Endodermal cell (in vitro differentiated cells): Measurements from ENCODE around the gene CLEC3B. TPM values are rescaled to one million over a fixed set of nuclear protein-coding genes. Genes with fewer than 3 reads are reported as not detected.

ENCODE experiments used
- DNase-seq: peaks from one replicate; pipeline ENCODE4 v3.0.0-alpha.2; 2017
- H3K27ac ChIP-seq: 2 replicates; pipeline ENCODE4 v1.5.1; 2013; ENCODE audit warnings: mild to moderate bottlenecking, low read depth, low read length, moderate library complexity
- H3K27me3 ChIP-seq: 2 replicates; pipeline ENCODE4 v1.6.1; 2013; ENCODE audit warnings: mild to moderate bottlenecking, low read length, moderate library complexity; ENCODE audit not compliant: insufficient read depth, control insufficient read depth, poor library complexity, severe bottlenecking
- H3K36me3 ChIP-seq: 2 replicates; pipeline ENCODE4 v1.7.0; 2013; ENCODE audit warnings: mild to moderate bottlenecking, low read length, moderate library complexity; ENCODE audit not compliant: control insufficient read depth, insufficient read depth
- H3K4me1 ChIP-seq: one replicate; pipeline ENCODE4 v1.7.0; 2013; ENCODE audit warnings: low read length; ENCODE audit not compliant: control insufficient read depth, insufficient read depth
- H3K4me3 ChIP-seq: 2 replicates; pipeline ENCODE4 v1.5.1; 2013; ENCODE audit warnings: mild to moderate bottlenecking, low read length, moderate library complexity
- H3K9ac ChIP-seq: 2 replicates; pipeline ENCODE4 v1.6.1; 2013; ENCODE audit warnings: mild to moderate bottlenecking, low read length, moderate library complexity; ENCODE audit not compliant: poor library complexity, severe bottlenecking; ENCODE audit errors: extremely low read depth
- H3K9me3 ChIP-seq: 2 replicates; pipeline ENCODE4 v1.6.1; 2013; ENCODE audit warnings: mild to moderate bottlenecking, low read length, moderate library complexity; ENCODE audit not compliant: control insufficient read depth
- H3K27ac Mint-ChIP-seq: 2 replicates; pipeline ENCODE4 v1.8.0; 2020; ENCODE audit warnings: mixed read lengths
- H3K27me3 Mint-ChIP-seq: 2 replicates; pipeline ENCODE4 v1.8.0; 2021; ENCODE audit warnings: mild to moderate bottlenecking, mixed read lengths; ENCODE audit not compliant: insufficient read depth
- H3K36me3 Mint-ChIP-seq: 2 replicates; pipeline ENCODE4 v1.8.0; 2020; ENCODE audit warnings: low read depth, mixed read lengths
- H3K4me1 Mint-ChIP-seq: 2 replicates; pipeline ENCODE4 v1.8.0; 2020; ENCODE audit warnings: mixed read lengths
- H3K4me3 Mint-ChIP-seq: 2 replicates; pipeline ENCODE4 v1.8.0; 2020; ENCODE audit warnings: mild to moderate bottlenecking, moderate library complexity, mixed read lengths
- H3K9me3 Mint-ChIP-seq: 2 replicates; pipeline ENCODE4 v1.8.0; 2020; ENCODE audit warnings: mild to moderate bottlenecking, mixed read lengths
- CTCF ChIP-seq: fragments of 200-600 bp; sonication (generic); conservative IDR thresholded peaks from 2 replicates; pipeline ENCODE4 v1.5.0; 2021; ENCODE audit warnings: antibody characterized with exemption, mild to moderate bottlenecking
- WGBS, 2 experiments: methylation state at CpG; one replicate each; pipeline versions ENCODE4 v1.1.5 to v1.1.7; 2013; ENCODE audit warnings: missing lambda C conversion rate in 2 of 2, mixed read lengths in 1 of 2; ENCODE audit not compliant: insufficient coverage in 1 of 2, insufficient read length in 1 of 2; 5-methylcytosine and 5-hydroxymethylcytosine counted together
- total RNA-seq, 2 donors: library from RNA; stranded (reverse); fragmentation: NEBNext Ultra II Directional in 1 of 2; extraction: Animal tissue kit (Norgen Biotek cat#: 25700) in 1 of 2; gene quantifications; 2 replicates in 1 of 2; 3 replicates in 1 of 2; pipeline ENCODE4 v1.2.1, GENCODE V29; 2021

Gene CLEC3B
- total RNA-seq, 2 donors from 2014 or later, result not detected

DNA sequence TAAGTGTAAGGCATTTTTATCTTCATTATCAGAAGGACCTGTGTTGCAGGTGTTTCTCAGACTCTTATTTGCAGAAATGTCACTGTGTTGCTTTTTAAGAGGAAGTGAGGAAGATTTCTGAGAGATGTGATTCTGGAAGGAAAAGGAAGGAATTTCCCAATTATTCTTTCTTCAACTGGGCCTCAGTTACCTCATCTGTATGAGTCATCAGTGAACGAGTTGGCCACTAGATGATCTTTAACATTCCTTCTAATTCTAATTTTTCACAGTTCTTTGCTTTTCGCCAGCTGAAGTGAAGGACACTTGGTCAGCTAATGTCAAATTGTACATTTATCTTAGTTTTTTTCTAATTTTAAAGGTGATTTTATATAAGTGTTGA, 28.9 kb downstream of the CLEC3B start:
- Histone ChIP-seq H3K9ac (no peak overlapping the region), H3K36me3 (no peaks in the 10 kb centered on the region), H3K4me3 (no peak overlapping the region), H3K27ac (no peak overlapping the region), H3K4me1 (peaks cover 10% of the 10 kb centered on the region), H3K9me3 (no peaks in the 10 kb centered on the region), H3K27me3 (no peaks in the 10 kb centered on the region)
- Mint-ChIP-seq H3K9me3 (no peaks in the 10 kb centered on the region), H3K36me3 (no peaks in the 10 kb centered on the region), H3K4me3 (no peak overlapping the region), H3K4me1 (peaks cover 32% of the 10 kb centered on the region), H3K27ac (no peak overlapping the region), H3K27me3 (peaks cover 69% of the 10 kb centered on the region)
- WGBS, 2 experiments, result 57 to 78% methylated on average over 1 to 2 of the region's 2 CpGs
- DNase-seq, result no peak
- TF ChIP-seq CTCF, result no peak

DNA sequence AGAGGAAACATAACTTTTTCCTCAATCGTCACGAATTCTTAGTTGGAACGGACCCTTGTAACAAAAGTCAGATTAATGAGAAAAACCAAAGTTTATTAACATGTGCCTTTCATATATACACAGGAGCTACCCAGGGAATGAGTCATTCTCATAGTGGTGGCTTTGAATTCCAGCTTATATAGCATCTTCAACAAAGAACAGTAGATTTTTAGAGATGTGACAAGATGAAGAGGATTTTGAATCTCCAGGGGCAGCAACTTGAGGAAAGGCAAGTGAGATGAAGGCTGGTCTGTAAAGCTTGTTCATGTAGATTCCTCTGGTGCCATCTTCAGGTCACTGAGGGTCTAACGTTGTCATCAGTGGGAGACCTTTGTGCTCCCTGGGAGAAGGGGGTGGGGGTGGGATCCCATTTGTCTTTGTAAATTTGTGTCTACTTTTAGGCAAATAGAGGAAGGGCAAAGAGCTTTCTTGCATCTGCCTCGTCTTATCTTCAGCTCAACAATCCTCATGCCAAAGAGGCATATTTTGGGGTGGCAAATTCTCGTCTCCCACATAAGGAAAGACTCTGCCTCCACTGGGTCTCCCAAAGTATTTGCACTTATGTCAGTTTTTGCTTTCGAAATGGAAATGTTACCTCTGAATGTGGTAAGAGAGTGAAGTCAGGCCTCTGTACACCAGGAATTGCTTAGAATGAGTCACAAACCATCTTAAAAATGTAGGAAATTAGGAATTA, 29.5 kb downstream of the CLEC3B start:
- Histone ChIP-seq H3K36me3 (no peaks in the 10 kb centered on the region), H3K9me3 (no peaks in the 10 kb centered on the region), H3K9ac (no peak overlapping the region), H3K27ac (no peak overlapping the region), H3K4me1 (peaks cover 15% of the 10 kb centered on the region), H3K27me3 (no peaks in the 10 kb centered on the region), H3K4me3 (no peak overlapping the region)
- no peak overlapping the region for H3K27ac Mint-ChIP-seq
- peak; percentile 84 for DNase-seq
- WGBS, 2 experiments, result 71 to 83% methylated on average over 3 to 7 of the region's 7 CpGs
- peaks cover 63% of the 10 kb centered on the region for H3K27me3 Mint-ChIP-seq
- H3K36me3 Mint-ChIP-seq, result no peaks in the 10 kb centered on the region
- peak; percentile 72 for TF ChIP-seq CTCF
- peaks cover 37% of the 10 kb centered on the region for H3K4me1 Mint-ChIP-seq
- H3K4me3 Mint-ChIP-seq, result no peak overlapping the region
- H3K9me3 Mint-ChIP-seq, result no peaks in the 10 kb centered on the region

- Mint-ChIP-seq H3K27me3 (peaks cover 57% of the 10 kb centered on the region), H3K4me3 (no peak overlapping the region), H3K27ac (no peak overlapping the region), H3K9me3 (no peaks in the 10 kb centered on the region), H3K4me1 (peaks cover 42% of the 10 kb centered on the region), H3K36me3 (no peaks in the 10 kb centered on the region)
- Histone ChIP-seq H3K4me1 (peaks cover 17% of the 10 kb centered on the region), H3K9me3 (no peaks in the 10 kb centered on the region), H3K9ac (no peak overlapping the region), H3K4me3 (no peak overlapping the region), H3K36me3 (no peaks in the 10 kb centered on the region), H3K27me3 (no peaks in the 10 kb centered on the region), H3K27ac (no peak overlapping the region)
- 30 to 37% methylated on average over 3 to 5 of the region's 5 CpGs for WGBS, 2 experiments
- peak; percentile 90 for DNase-seq
- no peak for TF ChIP-seq CTCF
These were observed 30.7 kb downstream of the CLEC3B start for GRCh38 chr3:45056608-45057301.
